Myocyte (in vitro differentiated cells): ENCODE results near the gene PRSS53. TPM values are rescaled to one million over a fixed set of nuclear protein-coding genes. Genes with fewer than 3 reads are reported as not detected.

Experiments
- DNase-seq: peaks from one replicate; pipeline ENCODE4 v3.0.0-alpha.2; 2012; ENCODE audit warnings: low read depth
- total RNA-seq: library from RNA; depleted of rRNA; stranded (reverse); fragments of >200 nt; gene quantifications from 2 replicates; pipeline ENCODE4 v1.2.3, GENCODE V29; 2014

The PRSS53 gene
- total RNA-seq, 1 donor from 2014 or later: 4.1 TPM

DNA sequence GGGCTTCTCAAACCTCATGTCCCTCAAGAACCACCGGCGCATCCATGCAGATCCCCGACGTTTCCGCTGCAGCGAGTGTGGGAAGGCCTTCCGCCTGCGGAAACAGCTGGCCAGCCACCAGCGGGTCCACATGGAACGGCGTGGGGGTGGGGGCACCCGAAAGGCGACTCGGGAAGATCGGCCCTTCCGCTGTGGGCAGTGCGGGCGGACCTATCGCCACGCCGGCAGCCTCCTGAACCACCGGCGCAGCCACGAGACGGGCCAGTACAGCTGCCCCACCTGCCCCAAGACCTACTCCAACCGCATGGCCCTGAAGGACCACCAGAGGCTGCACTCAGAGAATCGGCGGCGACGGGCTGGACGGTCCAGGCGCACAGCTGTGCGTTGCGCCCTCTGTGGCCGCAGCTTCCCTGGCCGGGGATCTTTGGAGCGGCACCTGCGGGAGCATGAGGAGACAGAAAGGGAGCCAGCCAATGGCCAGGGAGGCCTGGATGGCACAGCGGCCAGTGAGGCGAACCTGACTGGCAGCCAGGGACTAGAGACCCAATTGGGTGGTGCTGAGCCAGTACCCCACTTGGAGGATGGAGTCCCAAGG lies 8.6 kb downstream of the PRSS53 start:
- no peak for DNase-seq

DNA sequence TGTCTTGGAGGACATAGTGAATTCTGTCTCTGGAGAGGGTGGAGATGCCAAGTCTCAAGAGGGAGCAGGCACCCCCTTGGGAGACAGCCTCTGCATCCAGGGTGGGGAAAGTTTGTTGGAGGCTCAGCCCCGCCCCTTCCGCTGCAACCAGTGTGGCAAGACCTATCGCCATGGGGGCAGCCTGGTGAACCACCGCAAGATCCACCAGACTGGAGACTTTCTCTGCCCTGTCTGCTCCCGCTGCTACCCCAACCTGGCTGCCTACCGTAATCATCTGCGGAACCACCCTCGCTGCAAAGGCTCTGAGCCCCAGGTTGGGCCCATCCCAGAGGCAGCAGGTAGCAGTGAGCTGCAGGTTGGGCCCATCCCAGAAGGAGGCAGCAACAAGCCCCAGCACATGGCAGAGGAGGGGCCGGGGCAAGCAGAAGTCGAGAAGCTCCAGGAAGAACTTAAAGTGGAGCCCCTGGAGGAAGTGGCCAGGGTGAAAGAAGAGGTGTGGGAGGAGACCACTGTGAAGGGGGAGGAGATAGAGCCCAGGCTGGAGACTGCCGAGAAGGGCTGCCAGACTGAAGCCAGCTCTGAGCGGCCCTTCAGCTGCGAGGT lies 9.3 kb downstream of the PRSS53 start:
- no peak for DNase-seq

DNA sequence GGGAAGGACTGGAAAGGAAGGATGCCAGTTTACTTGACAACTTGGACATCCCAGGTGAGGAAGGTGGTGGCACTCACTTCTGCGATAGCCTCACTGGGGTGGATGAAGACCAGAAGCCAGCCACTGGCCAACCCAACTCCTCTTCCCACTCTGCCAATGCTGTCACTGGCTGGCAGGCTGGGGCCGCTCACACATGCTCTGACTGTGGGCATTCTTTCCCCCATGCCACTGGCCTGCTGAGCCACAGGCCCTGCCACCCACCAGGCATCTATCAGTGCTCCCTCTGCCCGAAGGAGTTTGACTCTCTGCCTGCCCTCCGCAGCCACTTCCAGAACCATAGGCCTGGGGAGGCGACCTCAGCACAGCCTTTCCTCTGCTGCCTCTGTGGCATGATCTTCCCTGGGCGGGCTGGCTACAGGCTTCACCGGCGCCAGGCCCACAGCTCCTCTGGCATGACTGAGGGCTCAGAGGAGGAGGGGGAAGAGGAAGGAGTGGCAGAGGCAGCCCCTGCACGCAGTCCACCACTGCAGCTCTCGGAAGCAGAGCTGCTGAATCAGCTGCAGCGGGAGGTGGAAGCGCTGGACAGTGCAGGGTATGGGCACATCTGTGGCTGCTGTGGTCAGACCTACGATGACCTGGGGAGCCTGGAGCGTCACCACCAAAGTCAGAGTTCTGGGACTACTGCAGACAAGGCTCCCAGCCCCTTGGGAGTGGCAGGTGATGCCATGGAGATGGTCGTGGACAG lies 10.0 kb downstream of the PRSS53 start:
- no peak for DNase-seq

DNA sequence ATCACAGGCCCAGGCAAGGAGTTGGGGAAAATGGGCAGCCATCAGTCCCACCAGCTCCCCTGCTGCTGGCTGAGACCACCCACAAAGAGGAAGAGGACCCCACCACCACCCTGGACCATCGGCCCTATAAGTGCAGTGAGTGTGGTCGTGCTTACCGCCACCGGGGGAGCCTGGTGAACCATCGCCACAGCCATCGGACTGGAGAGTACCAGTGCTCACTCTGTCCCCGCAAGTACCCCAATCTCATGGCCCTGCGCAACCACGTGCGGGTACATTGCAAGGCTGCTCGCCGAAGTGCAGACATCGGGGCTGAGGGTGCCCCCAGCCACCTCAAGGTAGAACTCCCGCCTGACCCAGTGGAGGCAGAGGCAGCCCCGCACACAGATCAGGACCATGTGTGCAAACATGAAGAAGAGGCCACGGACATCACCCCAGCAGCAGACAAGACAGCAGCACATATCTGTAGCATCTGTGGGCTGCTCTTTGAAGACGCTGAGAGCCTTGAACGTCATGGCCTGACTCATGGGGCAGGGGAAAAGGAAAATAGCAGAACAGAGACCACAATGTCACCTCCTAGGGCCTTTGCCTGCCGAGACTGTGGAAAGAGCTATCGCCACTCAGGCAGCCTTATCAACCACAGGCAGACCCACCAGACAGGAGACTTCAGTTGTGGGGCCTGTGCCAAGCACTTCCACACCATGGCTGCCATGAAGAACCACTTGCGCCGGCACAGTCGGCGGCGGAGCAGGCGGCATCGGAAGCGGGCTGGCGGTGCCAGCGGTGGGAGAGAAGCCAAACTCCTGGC lies 10.9 kb downstream of the PRSS53 start:
- DNase-seq: no peak

DNA sequence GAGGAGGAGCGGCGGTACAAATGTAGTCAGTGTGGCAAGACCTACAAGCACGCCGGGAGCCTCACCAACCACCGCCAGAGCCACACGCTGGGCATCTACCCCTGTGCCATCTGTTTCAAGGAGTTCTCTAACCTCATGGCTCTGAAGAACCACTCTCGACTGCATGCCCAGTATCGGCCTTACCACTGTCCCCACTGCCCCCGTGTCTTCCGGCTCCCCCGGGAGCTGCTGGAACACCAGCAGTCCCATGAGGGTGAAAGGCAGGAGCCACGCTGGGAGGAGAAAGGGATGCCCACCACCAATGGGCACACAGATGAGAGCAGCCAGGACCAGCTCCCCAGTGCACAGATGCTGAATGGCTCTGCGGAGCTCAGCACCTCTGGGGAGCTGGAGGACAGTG lies 11.7 kb downstream of the PRSS53 start:
- no peak for DNase-seq

DNA sequence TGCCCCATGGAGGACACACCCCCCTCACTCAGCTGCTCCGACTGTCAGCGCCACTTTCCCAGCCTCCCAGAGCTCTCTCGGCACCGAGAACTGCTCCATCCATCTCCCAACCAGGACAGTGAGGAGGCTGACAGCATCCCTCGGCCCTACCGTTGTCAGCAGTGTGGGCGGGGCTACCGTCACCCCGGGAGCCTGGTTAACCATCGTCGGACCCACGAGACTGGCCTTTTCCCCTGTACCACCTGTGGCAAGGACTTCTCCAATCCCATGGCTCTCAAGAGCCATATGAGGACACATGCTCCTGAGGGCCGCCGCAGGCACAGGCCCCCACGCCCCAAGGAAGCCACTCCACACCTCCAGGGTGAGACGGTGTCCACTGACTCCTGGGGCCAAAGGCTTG lies 12.4 kb downstream of the PRSS53 start:
- DNase-seq: no peak

DNA sequence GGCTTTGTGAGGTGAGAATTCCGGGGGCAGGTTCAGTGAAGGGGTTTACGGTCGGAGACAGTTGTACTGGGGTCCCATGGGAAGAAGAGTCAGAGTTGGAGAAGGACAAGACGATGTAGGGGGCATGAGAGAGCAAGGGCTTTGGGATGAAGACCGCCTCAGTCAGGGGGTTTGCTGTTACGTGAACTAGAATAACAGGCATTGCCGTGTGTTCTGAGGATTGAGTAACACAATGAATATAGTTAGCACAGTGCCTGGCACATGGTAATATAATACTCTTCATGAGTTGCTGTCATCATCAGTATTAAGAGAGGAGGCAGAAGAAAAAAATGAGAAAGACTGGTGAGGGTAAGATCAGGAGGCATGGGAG lies 13.9 kb downstream of the PRSS53 start:
- DNase-seq: no peak

DNA sequence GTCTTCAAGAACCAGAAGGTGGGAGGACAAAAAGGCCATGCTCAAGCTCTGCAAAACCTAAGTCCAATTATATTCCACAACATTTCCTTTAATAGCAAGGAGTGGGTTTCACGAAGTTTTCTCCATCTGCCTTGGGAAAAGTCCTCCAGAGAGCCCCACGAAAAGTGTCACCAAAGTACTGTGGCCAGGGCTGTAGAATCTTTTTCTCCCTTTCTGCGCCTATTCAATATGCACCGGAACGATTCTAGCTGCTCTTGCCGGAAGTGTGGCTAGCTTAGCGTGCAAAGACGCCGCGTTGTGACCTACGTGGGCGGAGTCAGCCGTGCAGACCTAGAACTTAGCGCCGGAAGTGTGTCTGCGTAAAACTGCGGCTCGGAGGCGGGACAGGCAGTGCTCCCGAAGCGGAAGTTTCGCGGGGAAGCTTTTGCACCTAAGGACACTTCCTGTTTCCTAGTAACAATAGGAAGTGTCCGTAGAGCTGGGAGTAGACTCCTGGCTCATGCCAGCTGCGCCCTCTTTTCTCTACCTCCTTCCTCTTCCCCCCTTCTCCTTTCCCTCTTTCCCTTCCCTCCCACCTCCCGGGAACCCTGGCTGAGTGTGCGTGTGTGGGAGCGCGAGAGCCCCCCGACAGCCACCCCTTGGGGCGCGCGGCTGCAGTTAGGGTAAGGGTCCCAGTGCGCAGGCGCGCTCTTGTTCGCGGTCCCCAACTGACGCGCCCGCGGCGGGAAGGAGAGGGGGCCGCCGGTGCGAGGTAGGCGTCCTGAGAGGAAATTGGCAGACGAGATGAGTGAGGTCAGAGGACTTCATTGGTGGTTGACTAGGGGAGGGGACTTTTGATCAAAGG lies 14.6 kb downstream of the PRSS53 start, which contains the start of the genes ZNF646 and ZNF668:
Gene ZNF646 (plus strand): TSS at position 453 of the 844 bp plus-strand sequence. CDS start 1,903 bp downstream, outside the sequence.
Gene ZNF668 (minus strand): TSS at position 271 of the 844 bp plus-strand sequence. CDS start 9,781 bp downstream, outside the sequence.
- DNase-seq: peak; percentile 99

DNA sequence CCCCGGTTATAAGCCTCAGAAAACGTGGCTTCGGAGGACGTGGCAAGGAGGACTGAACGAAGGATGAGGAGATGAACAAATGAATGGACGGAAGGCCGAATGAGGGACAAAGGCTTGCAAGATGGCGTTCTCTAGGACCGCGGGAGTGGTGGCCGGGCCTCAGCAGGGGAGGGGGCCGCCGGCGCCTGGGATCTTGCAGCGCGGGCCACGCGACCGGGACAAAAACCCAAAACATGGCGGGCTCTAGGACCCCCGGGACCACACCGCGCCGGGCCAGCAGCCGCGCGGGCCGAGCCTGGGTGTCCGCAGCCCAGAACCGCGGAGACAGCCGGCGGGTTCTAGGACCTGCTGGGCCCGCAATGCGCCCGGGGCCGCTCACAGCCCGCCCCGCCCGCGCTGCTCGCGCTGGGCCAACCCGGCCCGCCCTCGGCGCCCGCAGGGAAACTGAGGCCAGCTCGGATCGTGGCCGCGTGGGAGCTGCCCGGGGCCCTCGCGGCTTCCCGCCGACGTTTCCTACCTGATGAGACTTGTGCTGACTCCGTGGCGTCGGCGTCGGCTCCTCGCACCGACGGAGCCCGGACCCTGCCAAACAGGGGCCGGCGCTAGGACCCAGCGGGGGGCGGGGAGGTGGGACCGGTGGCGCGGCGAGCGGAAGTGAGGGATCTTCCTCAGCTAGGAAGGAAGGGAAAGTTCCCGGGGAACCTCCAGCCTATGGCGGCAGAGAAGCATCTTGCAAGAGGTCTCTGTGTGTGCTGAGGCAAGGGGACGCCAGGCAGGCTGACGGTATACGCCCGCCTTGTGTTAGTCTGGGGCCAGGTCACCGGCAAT lies 15.4 kb downstream of the PRSS53 start:
- peak; percentile 93 for DNase-seq

DNA sequence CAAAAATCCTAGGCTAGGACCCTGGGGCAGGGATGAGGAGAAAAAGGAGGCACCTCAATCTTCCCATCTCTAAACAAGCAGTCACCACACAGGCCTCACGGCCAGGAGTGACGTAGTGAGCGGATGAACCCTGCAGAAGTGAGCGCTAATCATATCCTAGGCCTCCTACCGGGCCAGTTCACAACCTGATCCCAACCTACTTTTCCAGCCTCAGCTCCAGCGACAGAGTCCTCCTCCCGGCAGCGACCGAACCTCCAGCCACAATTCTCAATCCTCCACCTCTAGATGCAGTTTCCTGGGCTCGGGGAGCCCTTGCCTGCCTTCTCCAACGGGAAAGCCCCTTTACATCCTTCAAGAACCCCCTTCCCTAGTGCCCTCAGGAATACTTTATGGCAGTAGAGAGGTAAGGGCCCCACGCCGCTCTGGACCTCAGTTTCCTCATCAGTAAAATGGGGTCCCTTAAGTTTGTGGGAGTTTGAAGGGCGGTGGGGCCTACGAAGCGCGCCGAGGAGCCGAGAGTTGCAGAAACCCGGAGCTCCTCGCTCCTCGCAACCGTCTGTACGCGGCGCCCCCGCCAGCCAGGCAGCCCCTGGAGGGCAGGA lies 16.1 kb downstream of the PRSS53 start:
- peak; percentile 66 for DNase-seq

DNA sequence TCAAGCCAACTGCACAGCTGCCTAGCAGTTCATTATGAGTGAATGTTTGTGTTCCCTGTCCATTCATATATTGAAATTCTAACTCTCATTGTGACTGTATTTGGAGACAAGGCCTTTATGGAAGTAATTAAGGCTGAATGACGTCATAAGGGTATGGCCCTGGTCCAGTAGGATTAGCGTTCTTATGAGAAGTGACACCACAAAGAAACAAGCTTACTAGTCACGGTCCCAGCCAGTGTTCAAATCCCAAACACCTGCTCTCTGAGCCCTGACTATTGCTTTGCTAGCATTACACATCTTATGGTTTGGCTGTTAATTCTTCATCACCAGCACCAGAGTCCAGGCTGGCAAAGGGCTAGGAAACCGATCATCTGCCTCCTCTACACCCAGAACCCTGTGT lies 16.9 kb downstream of the PRSS53 start:
- DNase-seq: peak; percentile 98

DNA sequence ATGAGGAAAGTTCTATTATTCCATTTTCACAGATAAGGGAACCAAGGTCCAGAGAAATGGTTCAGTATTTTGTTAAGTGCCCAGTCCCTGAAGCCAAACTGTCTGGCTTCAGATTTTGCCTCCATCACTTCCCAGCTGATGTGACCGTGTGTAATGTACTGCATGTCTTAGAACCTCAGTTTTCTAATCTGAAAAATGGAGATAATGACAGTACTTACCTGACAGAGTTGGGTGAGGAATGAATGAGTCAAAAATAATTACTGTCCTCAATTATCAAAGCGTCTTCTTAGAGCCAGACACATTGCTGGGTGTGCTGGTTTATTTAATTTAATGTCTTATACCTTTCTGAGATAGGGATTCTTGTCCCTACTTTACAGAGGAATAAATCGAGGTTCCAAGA lies 21.4 kb downstream of the PRSS53 start:
- DNase-seq: no peak

DNA sequence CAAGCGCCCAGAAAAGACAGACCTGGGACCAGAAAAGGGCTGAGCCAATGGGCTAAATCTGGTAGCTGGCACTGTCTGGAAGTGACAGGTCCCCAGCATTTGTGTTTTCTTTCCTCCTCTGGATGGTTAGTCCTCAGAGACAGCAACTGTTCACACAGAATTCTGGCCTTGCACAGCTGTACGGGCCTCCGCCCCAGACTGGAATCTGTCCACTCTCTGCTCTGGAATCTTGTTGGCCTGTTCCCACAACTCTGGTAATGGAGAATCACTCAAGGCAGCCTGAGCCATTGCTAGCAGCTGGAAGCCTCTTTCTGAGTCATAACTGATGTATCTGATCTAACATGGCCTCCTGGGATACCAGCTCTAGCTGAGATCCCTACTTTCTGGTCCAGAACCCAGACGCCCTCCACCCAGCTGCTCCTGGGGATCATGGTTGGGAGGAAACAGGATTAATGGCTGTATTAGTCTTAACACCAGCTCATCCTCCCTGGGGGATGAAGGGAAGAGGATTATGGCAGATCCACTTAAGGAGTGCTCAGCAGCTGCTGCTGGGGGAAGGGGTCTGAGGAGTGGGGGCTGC lies 23.8 kb downstream of the PRSS53 start:
- peak; percentile 100 for DNase-seq

DNA sequence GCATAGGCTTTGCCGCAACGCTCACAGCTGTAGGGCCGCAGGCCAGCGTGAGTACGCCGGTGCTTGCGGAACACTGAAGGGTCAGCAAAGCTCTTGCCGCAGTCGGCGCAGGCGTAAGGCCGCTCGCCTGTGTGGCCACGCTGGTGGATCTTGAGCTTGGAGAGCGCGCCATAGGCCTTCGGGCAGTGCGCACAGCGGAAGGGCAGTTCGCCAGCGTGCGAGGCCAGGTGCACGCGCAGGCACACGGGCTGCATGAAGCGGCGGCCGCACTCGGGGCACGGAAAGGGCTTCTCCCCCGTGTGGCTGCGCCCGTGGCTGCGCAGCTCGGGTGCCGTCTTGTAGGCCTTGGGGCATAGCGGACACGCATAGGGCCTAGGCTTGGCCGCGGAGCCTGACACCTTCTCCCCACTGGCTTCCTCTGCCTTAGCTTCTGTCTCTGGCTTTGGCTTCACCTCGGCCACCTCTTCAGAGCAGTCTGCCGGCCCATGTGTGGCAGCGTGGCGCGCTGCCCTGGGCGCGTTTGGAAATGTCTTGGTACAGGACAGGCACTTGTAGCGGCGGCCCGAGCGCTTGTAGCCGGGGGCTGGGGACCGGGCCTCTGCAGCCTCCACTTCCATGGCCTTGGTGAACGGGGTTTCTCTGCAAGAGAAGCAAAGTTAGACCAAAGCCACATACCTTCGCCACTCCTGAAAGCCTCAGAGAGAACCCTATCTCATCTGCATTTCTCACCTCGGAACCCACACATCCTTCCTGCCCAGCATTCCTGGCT lies 24.7 kb downstream of the PRSS53 start:
- no peak for DNase-seq

DNA sequence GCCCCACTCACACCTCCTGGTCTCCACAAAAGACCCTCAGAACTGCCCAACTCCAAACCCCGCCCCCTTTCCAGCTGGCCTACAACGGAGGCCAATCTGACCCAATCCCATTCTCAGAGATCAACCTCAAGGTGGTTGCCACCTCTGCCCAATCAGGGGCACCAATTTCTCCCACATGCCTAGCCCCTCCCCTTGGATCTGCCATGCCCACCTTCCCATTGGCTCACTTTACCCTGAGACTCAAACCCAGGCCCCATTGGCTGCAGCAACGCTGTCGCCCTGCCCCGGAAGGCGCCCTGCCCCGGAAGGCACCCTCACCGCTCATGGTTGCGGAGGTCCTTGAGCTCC lies 25.3 kb downstream of the PRSS53 start:
- DNase-seq: no peak

DNA sequence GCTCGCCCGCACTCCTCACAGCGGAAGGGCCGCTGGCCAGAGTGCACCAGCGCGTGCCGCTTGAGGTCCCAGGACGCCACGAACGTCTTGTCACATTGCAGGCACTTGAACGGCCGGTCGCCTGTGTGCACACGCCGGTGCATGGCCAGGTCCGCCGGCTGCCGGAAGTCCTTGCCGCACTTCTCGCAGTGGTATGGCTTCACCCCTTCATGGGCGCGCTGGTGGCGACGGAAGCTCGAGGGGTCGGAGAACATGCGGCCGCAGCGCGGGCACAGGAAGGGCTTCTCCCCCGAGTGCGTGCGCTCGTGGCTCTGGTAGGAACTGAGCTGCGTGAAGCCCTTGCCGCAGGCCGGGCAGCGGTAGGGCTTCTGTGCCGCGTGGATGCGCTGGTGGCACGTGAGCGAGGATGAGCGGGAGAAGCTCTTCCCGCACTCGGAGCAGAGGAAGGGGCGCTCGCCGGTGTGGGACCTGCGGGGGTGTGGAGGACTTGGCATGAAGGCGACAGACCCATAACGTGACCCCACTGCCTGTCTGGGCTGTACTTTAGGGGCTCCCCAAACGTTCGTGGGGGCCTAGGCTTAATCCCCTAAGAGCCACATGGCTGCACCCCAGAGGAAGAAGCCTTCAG lies 26.8 kb downstream of the PRSS53 start:
- no peak for DNase-seq

DNA sequence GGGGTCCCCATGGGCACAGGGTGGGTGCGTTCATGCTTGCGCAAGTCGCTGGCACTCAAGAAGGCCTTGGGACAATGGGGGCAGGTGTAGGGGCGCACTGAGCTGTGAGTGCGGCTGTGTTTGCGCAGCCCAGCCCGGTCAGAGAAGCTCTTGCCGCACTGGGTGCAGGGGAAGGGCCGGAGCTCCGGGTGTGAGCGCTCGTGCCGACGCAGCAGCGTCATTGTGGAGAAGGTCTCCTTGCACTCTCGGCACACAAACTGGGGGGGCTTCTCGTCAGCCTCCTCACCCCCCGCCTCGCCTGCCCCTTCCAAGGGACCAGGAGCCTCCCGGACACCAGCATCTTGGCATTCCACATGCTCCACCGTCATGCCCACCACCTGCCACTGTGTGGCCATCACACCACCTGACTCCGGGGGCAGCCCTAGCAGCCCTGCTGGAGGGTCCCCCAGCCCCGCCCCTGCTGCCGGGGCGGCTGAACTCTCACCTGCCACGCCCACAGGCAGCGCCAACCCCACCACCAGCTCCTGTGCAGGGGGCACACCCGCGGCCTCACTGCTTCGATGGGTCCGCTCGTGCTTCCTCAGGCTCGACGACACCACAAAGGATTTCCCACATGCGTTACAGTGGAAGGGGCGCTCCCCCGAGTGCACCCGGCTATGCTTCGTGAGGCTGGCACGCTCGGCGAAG lies 27.5 kb downstream of the PRSS53 start:
- DNase-seq: no peak
